DND-41 (cell line): ENCODE measurements around the gene BORCS6.

Experiments used
- EZH2 ChIP-seq: IDR thresholded peaks from 3 replicates; pipeline ENCODE4 v1.6.1; 2012; ENCODE audit warnings: borderline replicate concordance, low read depth, mild to moderate bottlenecking, moderate library complexity, low read length, inconsistent platforms; ENCODE audit not compliant: severe bottlenecking
- TF ChIP-seq, protein P1 (sequence below): IDR thresholded peaks from 2 replicates; pipeline ENCODE4 v1.5.1; 2012; ENCODE audit warnings: borderline replicate concordance, low read length, moderate library complexity, mild to moderate bottlenecking; ENCODE audit not compliant: poor library complexity, severe bottlenecking; ENCODE audit errors: extremely low read depth

- TF ChIP-seq, protein P1, sequence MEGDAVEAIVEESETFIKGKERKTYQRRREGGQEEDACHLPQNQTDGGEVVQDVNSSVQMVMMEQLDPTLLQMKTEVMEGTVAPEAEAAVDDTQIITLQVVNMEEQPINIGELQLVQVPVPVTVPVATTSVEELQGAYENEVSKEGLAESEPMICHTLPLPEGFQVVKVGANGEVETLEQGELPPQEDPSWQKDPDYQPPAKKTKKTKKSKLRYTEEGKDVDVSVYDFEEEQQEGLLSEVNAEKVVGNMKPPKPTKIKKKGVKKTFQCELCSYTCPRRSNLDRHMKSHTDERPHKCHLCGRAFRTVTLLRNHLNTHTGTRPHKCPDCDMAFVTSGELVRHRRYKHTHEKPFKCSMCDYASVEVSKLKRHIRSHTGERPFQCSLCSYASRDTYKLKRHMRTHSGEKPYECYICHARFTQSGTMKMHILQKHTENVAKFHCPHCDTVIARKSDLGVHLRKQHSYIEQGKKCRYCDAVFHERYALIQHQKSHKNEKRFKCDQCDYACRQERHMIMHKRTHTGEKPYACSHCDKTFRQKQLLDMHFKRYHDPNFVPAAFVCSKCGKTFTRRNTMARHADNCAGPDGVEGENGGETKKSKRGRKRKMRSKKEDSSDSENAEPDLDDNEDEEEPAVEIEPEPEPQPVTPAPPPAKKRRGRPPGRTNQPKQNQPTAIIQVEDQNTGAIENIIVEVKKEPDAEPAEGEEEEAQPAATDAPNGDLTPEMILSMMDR, result no peak
- TF ChIP-seq EZH2, result no peak
These were observed 27.6 kb downstream of the BORCS6 start, which contains the start of gene VAMP2 for GRCh38 chr17:8162233-8162996.
